Neutrophil (primary cell): ENCODE results near the gene MEIOB.
"Not testable (repeated sequence)": the region's sequence is repeated elsewhere in the genome, so short reads cannot be mapped to it uniquely, and the experiment has no call there.

Experiments
- H3K27ac ChIP-seq: fragments of 200-600 bp; sonication (generic); 2 replicates; pipeline ENCODE4 v1.5.1; 2016; ENCODE audit warnings: mild to moderate bottlenecking, moderate library complexity
- H3K27me3 ChIP-seq: fragments of 200-600 bp; sonication (generic); 2 replicates; pipeline ENCODE4 v1.6.0; 2016; ENCODE audit warnings: mild to moderate bottlenecking
- H3K36me3 ChIP-seq: fragments of 200-600 bp; sonication (generic); 2 replicates; pipeline ENCODE4 v1.5.1; 2017
- H3K4me1 ChIP-seq, 2 experiments: fragments of 200-600 bp in 1 of 2; sonication (generic) in 1 of 2; 1 replicate in 1 of 2; 2 replicates in 1 of 2; pipeline versions ENCODE4 v1.5.1 to v1.6.1; 2013 to 2016; ENCODE audit warnings: low read depth in 1 of 2, low read length in 1 of 2, mild to moderate bottlenecking in 1 of 2, moderate library complexity in 1 of 2; ENCODE audit not compliant: control insufficient read depth in 1 of 2, insufficient read depth in 1 of 2
- H3K4me3 ChIP-seq, 2 experiments: fragments of 200-600 bp in 1 of 2; sonication (generic) in 1 of 2; 1 replicate in 1 of 2; 2 replicates in 1 of 2; pipeline ENCODE4 v1.5.1; 2013 to 2016; ENCODE audit warnings: low read depth in 1 of 2, low read length in 1 of 2, mild to moderate bottlenecking in 1 of 2, moderate library complexity in 1 of 2
- H3K9me3 ChIP-seq: fragments of 200-600 bp; sonication (generic); 2 replicates; pipeline ENCODE4 v1.5.1; 2016
- CTCF ChIP-seq: fragments of 200-600 bp; sonication (generic); IDR thresholded peaks from 2 replicates; pipeline ENCODE4 v1.5.1; 2016; ENCODE audit warnings: antibody characterized with exemption

Gene MEIOB

GRCh38 chr16:1884889-1885288, 12.9 kb upstream of the MEIOB start:
- H3K27me3 ChIP-seq: peaks cover 25% of the 10 kb centered on the region
- no peak for TF ChIP-seq CTCF
- H3K36me3 ChIP-seq: no peaks in the 10 kb centered on the region
- no peak overlapping the region for H3K4me3 ChIP-seq
- no peaks in the 10 kb centered on the region for H3K4me1 ChIP-seq
- no peak overlapping the region for H3K27ac ChIP-seq
- H3K9me3 ChIP-seq: no peaks in the 10 kb centered on the region

GRCh38 chr16:1884155-1884760, 12.3 kb upstream of the MEIOB start:
- Histone ChIP-seq H3K4me1 (no peaks in the 10 kb centered on the region), H3K9me3 (no peaks in the 10 kb centered on the region), H3K27me3 (peaks cover 29% of the 10 kb centered on the region), H3K27ac (no peak overlapping the region), H3K36me3 (no peaks in the 10 kb centered on the region), H3K4me3 (no peak overlapping the region)
- TF ChIP-seq CTCF: no peak

GRCh38 chr16:1881172-1881571, 9.2 kb upstream of the MEIOB start:
- H3K27ac ChIP-seq, H3K4me3 ChIP-seq, H3K4me1 ChIP-seq, H3K36me3 ChIP-seq, H3K9me3 ChIP-seq: not testable (repeated sequence)
- H3K27me3 ChIP-seq: peaks cover 49% of the 10 kb centered on the region

GRCh38 chr16:1879477-1879876, 7.5 kb upstream of the MEIOB start:
- H3K27ac ChIP-seq: no peak overlapping the region
- no peak overlapping the region for H3K4me3 ChIP-seq
- no peaks in the 10 kb centered on the region for H3K4me1 ChIP-seq
- H3K9me3 ChIP-seq: no peaks in the 10 kb centered on the region
- H3K27me3 ChIP-seq: peaks cover 63% of the 10 kb centered on the region
- H3K36me3 ChIP-seq: no peaks in the 10 kb centered on the region
- no peak for TF ChIP-seq CTCF

GRCh38 chr16:1878256-1878655, 6.3 kb upstream of the MEIOB start:
- Histone ChIP-seq H3K27me3 (peaks cover 75% of the 10 kb centered on the region), H3K9me3 (no peaks in the 10 kb centered on the region), H3K27ac (no peak overlapping the region), H3K4me3 (no peak overlapping the region), H3K4me1 (no peaks in the 10 kb centered on the region), H3K36me3 (no peaks in the 10 kb centered on the region)
- no peak for TF ChIP-seq CTCF

GRCh38 chr16:1877804-1878203, 5.8 kb upstream of the MEIOB start:
- H3K27me3 ChIP-seq: peaks cover 79% of the 10 kb centered on the region
- no peak for TF ChIP-seq CTCF
- H3K4me1 ChIP-seq: no peaks in the 10 kb centered on the region
- H3K27ac ChIP-seq: no peak overlapping the region
- H3K4me3 ChIP-seq: no peak overlapping the region
- H3K36me3 ChIP-seq: no peaks in the 10 kb centered on the region
- H3K9me3 ChIP-seq: no peaks in the 10 kb centered on the region
